ENCODE results near the gene NFS1. TPM values are rescaled to one million over a fixed set of nuclear protein-coding genes. Genes with fewer than 3 reads are reported as not detected.
"Not testable (repeated sequence)": the region's sequence is repeated elsewhere in the genome, so short reads cannot be mapped to it uniquely, and the experiment has no call there.

NFS1 gene
- total RNA-seq, 1 donor from 2014 or later: 23.5 TPM

GRCh38 chr20:35710039-35710438 lies 10.9 kb upstream of the NFS1 start:
- no peak for DNase-seq (ENCODE audit: low spot score)

GRCh38 chr20:35709259-35709658 lies 10.1 kb upstream of the NFS1 start:
- DNase-seq (ENCODE audit: low spot score): no peak

DNA sequence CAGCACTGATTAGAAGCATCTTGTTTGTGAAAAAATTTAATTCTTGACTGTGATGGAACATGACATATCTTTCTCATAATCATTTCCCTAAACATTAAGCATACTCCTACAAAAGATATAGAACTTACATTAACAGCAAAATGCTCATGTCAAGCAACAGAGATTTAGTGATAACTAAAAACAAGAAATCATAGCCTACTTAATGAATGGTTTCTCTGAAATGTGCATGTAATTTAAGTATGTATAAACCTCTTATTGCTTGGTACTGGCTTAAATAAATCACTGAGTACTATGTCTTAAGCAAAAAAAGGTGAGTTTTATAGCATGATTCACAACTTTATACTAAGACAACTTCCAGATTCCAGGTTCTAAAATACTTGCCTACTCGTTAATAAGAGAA lies 9.3 kb upstream of the NFS1 start:
- DNase-seq (ENCODE audit: low spot score): no peak

DNA sequence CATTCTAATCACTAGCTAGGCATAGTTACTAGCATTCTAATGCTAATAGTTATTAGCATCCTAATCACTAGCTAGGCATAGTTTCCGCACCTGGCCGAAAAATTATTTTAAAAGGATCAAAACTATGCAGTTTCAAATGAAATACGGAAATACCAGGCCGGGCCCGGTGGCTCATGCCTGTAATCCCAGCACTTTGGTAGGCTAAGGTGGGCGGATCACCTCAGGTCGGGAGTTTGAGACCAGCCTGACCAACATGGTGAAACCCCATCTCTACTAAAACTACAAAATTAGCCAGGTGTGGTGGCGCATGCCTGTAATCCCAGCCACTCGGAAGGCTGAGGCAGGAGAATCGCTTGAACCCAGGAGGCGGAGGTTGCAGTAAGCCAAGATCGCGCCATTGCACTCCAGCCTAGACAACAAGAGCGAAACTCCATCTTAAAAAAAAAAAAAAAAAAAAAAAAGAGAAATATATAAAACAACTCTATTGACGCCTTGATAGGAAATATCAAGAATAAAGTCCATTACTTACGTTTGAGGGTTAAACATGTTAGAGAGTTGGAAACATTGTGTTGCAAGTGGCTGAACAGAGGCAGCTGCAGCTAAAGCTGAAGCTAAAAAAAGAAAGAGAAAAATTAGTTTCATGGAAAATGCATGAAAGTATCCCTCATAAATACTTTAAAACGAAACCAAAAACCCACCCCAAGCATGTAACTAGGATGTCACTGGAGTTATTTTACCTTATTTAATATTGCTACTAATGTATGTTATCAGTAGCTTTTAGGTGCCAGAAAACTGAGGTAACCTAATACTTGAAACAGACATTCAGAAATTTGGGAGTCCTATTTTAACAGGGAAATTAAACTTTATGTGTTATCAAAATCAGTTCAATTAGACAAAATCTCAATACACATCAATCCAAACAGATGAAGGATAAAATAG lies 7.7 kb upstream of the NFS1 start:
- not testable (repeated sequence) for DNase-seq (ENCODE audit: low spot score)

- not testable (repeated sequence) for DNase-seq (ENCODE audit: low spot score)
Measured at GRCh38 chr20:35705894-35706293, 6.7 kb upstream of the NFS1 start.

- DNase-seq (ENCODE audit: low spot score): no peak
Measured at GRCh38 chr20:35704514-35705261, 5.5 kb upstream of the NFS1 start.

- no peak for DNase-seq (ENCODE audit: low spot score)
Measured at GRCh38 chr20:35702824-35703695, 3.9 kb upstream of the NFS1 start.

- DNase-seq (ENCODE audit: low spot score): no peak
Measured at GRCh38 chr20:35702051-35702823, 3.1 kb upstream of the NFS1 start.

- no peak for DNase-seq (ENCODE audit: low spot score)
Measured at GRCh38 chr20:35700625-35701148, 1.5 kb upstream of the NFS1 start.

GRCh38 chr20:35699957-35700624 lies 939 bp upstream of the NFS1 start:
- no peak for DNase-seq (ENCODE audit: low spot score)

DNA sequence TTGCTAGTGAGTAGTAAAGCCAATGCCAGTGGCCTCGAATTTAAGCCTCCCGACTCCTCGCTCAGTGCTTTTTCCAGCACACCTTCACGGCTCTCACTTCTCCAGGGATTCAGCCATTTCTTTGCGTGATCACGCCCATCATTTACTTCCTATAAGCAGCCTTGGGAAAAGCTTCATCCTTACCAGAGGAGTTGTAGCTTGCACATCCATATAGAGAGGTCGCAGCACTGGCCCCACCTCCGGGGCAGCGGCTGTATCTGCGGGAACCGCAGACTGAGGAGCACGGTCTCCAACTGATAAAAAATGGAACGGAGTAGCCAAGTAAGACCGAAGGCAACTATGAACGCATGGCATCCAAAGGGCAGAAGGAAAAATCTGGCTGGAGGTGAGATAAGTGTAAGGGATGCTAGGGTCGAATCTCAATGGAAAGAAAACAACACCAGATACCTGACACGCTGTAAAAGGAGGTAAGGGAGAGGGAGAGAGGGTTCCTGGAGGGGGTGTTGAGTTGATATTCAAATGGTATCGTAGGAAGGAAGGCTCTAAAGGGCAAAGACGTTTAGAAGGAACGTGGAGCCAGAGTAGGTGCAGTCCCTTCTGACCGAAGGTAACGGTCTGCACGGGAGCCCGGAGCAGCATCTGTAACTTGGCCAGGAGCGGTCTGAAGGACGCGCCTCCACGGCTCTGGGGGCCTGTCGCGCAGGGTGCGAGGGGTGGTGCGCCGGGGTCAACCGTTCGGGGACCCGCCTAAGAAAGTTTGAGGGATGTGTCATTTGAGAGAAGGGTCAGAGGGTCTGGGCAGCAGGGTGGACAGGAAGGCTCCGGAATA lies 640 bp downstream of the NFS1 start:
- DNase-seq (ENCODE audit: low spot score): no peak

- DNase-seq (ENCODE audit: low spot score): no peak
Measured at GRCh38 chr20:35697696-35698297, 1.4 kb downstream of the NFS1 start.

DNA sequence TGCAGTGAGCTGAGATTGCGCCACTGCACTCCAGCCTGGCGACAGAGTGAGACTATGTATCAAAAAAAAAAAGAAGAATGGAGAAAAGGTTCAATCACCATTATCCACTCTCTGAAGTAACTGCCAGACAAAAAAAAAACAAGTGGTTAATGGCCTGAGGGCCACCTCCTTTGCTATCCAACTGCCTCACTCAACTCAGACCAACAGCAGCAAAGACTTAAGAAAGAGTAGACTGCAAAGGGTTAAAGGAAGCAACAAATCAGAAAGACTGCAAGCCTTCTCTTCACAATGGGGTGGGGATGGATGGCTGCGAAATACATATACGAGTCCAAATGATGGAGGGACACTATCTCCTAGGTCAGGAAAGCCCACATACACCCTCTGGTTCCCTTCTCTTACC lies 3.2 kb downstream of the NFS1 start:
- DNase-seq (ENCODE audit: low spot score): no peak

DNA sequence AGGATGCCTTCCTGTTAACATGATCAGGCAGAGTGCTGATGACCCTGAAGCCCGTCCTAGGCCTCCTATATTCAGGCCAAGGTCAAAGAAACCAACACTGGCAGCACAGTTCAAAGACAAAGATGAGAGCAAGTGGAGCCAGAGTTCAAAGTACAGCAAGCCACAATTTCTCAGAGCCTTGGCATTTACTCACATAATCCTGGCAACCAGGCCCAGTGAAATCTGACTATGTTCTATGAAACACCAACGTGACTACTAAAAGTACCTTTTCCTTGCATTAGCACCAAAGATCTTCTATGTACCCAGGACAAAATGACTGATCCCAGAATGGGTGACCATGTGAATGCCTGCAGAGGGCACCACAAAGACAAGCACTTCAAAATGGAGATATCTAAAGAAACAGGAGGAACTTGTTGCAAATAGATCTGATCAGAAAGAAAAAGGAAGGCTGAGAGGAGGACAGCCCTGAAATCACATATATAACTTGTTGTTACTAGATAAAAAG lies 3.9 kb downstream of the NFS1 start:
- DNase-seq (ENCODE audit: low spot score): no peak

GRCh38 chr20:35690265-35690664 lies 8.9 kb downstream of the NFS1 start:
- DNase-seq (ENCODE audit: low spot score): no peak

DNA sequence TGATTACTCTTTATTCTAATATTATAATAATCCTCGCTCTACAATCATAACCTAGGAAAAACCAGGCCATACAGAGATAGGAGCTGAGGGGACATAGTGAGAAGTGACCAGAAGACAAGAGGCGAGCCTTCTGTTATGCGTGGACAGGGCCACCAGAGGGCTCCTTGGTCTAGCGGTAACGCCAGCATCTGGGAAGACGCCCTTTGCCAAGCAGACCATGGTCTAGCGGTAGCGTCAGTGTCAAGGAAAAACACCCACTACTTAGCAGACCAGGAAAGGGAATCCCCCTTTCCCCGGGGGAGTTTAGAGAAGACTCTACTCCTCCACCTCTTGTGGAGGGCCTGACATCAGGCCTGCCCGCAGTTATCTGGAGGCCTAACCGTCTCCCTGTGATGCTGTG lies 12.3 kb downstream of the NFS1 start:
- DNase-seq (ENCODE audit: low spot score): not testable (repeated sequence)

DNA sequence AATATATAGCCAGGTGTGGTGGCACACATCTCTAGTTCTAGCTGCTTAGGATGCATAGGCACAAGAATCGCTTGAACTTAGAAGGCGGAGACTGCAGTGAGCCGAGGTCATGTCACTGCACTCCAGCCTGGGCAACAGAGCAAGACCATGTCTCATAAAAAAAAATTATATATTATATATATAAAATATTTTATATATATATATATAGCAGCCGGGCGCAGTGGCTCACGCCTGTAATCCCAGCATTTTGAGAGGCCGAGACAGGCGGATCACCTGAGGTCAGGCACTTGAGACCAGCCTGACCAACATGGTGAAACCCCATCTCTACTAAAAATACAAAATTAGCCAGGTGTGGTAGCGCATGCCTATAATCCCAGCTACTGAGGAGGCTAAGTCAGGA lies 13.8 kb downstream of the NFS1 start:
- not testable (repeated sequence) for DNase-seq (ENCODE audit: low spot score)

- no peak for DNase-seq (ENCODE audit: low spot score)
Measured at GRCh38 chr20:35681960-35682359, 17.2 kb downstream of the NFS1 start.

All from mesenteric fat pad (tissue), 1 donor.